GM18868 (cell line): Measurements from ENCODE around the gene RASAL1.
"Not testable (repeated sequence)": the region's sequence is repeated elsewhere in the genome, so short reads cannot be mapped to it uniquely, and the experiment has no call there.

ENCODE experiments used
- ATAC-seq: cut with Tn5 transposase; IDR thresholded peaks from one replicate; pipeline ENCODE4 v1.9.1; 2021; ENCODE audit warnings: mild to moderate bottlenecking, moderate library complexity; ENCODE audit not compliant: unreplicated experiment

The RASAL1 gene

DNA sequence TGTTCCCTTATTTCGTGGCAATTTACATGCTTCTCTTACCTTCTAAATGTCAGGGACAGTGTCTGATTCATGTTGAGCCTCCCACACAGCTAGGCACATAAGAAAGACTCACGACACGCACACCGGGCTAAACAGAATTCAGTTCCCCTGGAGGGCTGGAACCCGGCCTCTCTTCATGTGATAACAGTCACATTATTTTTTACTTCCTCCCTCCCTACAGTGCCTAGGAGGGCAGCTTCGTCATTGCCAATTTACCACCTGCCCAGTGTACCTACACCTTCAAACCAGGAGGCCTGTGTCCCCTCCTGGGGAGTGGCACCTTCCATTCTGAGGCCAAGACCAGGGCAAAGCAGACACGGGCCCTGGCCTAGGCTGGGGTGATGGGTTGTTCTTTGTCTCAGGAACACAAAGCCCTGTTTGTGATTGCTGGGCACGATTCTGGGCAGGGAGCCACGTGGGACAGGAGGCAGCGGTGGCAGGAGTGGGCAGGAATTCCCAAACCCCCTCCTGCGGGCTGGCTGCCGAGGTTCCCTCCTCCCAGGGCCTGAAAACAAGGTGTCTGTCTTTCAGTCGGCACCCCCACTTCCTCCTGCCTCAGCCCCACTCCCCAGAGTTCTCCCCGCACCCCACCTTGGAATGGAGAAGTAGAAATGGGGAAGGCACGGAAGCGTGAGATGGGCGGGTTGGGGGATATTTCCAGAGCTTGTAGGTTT is 6.8 kb upstream of the RASAL1 start:
- peak; percentile 54 for ATAC-seq

DNA sequence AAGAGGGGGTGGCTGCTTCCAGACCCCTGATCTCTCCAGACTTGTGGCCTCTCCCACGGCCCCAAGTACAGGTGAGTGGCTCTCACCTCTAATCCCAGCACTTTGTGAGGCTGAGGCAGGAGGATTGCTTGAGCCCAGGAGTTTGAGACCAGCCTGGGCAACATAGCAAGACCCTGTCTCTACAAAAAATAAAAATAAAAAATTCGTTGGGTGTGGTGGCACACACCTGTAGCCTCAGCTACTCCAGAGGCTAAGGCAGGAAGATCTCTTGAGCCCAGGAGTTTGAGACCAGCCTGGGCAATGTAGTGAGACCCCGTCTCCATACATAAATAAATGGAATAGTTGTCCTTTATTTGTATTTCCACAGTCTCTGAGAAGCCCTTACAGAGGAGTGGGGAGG is 6.2 kb upstream of the RASAL1 start:
- not testable (repeated sequence) for ATAC-seq

DNA sequence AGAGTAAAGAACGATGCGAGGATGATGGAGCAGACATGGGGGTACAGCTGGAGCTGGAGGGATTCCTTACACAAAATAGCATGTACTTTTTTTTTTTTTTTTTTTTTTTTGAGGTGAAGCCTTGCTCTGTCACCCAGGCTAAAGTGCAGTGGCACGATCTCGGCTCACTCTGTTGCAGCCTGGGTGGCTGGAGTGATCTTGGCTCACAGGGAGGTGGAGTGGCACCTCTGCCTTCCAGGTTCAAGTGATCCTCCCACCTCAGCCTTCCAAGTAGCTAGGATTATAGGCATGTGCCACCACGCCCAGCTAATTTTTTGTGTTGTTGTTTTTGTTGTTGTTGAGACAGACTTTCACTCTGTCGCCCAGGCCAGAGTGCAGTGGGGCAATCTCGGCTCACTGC is 5.1 kb upstream of the RASAL1 start:
- ATAC-seq, result no peak

DNA sequence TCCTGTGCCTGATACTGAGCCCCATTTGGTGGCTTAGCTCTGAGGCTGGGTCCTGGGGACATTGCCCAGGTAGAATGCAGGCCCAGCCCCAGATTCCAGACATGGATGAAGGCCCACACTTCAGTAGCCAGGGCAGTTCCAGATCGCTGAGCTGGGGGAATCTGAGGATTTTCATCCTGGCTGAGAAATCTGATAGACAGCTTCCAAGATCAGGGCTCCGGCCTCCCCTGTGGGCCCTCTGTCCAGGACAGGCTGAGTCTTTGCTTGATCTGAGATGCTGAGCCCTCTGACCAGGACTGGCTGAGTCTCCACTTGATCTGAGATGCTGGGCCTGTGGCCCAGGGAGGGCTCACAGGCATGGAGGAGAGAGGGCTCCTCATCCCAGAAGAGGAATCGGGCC is 3.3 kb upstream of the RASAL1 start:
- ATAC-seq, result no peak

DNA sequence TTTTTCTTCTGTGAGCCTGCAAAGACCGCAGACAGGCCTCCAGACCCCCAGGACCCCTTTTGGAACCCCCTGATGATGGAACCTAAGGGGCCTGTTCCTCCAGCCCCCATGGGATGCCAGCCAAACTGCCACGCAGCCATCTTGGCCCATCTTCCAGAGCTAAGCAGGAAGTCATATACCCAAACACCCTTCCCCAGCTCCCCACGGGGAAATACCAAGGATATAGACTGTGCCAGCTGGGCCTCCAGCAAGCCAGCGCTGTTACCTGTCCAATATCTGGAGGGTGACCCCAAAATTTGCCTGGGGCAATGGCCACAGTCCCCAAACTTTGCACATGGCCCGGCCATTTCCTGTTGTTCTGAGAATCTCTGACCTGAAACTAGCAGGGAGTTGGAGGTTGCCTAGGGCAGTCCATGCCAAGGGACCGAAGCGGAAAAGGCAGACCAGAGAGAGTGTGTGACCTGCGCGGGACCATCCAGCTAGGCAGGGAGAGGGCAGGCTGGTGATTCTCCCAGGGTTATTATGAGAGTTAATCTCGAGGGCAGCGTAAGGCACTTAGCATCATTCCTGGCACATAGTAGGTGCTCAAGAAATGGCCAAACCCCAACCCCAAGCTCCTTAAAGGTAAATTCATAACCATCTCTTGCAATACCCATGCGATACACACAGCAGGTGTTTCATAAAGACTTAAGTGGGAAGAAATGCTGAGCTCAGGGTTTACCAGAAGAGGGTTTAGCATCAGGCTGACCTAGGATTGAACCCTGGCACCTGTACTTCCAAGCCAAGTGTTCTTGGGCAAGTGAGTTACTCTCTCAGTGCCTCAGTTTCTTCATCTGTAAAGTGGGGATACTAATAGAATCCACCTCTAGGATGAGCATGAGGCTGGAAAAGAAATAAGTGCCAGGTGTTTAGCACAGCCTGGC is 2.6 kb upstream of the RASAL1 start:
- no peak for ATAC-seq

DNA sequence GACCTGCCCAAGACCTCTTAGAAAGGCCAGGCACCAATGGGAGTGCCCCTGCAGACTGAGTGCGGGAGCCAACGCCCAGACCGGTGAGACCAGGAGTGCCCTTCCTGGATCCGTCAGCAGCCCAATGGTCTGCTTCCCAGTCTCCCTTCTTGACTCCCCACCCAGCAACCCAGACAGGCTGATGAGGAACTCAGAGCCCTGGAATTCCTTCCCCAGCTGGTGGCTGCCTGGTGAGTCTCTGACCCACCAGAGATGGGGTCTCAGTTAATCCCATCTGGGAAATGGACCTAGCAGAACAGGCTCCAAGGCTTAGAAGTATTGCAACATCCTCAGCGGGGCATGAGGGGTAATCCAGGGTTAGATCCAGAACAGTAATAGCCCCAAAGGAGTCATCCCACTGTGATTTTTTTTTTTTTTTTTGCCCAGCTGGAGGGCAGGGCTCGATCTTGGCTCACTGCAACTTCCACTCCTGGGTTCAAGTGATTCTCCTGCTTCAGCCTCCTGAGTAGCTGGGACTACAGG is 1.5 kb upstream of the RASAL1 start:
- no peak for ATAC-seq

DNA sequence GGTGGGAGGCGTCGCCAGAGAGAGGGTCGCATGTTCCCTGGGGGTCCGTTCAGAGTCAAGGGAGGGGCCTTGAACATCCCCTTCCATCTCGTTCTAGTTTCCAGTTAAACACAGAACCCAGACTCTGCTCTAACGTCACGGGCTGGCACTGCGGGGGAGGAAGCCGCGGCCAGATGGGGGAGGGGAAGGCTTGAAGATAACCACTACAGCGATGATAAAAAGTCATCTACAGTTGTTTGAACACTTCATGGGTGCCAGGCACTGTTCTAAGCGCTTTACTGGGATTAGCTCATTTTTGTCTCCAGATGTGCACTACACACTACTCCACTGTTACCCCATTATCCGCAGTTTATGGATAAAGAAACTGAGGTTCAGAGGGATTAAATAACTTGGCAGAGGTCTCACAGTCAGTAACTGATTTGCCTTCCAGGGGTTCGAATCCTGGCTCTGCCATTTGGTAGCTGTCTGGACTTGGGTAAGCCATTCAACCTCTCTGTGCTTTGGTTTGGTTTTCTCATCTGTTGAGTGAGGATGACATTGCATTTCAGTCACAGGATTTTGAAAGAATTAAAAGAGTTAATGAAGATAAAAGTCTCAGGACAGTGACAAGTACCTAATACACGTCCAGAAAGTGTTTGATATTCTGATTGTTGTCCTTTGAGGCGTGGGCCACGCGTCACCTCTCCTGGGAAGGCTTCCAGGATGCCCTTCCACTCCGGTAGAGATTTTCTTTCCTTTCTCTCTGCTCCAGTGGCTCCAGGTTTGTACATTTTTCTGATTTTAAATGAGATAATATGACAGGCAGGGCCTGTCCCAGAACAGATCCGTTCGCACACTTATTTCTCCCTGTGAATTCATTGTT is 798 bp upstream of the RASAL1 start:
- ATAC-seq, result peak; percentile 27

DNA sequence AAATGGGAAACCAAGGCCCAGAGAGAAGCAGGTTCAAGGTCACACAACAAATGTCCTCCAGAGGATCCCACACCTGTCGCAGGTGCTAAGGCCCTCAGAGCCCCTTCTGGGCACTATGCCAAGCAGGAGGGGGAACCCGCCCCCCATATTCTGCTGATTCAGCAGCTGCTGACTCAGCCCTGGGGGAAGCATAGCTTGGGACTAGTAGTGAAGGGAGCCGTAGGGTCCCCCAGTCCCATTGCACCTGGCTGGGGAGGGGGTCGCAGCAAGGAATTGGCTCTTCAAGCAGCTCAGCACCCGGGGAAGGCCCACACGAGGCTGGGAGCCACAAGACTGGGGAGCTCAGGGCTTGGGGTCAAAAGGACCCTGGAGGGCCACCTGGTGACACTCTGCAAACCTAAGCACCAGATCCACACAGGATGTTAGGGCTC is 1.0 kb downstream of the RASAL1 start:
- ATAC-seq, result no peak

DNA sequence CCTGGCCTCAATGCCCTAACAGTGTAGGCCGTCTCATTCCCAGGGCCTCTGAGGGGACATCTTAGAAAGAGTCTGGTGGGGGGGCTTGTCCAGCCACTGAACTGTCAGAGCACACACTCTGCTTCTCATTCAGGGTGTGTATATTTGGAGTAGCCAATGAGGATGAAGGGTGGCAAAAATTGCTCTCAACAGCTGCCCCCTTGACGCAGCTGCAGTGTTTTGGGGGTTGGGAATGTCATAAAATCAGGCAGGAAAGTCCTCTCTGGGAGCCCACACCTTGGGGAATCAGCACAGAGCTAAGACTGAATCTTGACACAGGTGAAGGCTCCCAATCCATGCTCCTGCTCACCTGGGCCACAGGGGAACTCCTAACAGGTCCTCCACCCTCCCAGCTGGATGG is 1.5 kb downstream of the RASAL1 start:
- no peak for ATAC-seq

DNA sequence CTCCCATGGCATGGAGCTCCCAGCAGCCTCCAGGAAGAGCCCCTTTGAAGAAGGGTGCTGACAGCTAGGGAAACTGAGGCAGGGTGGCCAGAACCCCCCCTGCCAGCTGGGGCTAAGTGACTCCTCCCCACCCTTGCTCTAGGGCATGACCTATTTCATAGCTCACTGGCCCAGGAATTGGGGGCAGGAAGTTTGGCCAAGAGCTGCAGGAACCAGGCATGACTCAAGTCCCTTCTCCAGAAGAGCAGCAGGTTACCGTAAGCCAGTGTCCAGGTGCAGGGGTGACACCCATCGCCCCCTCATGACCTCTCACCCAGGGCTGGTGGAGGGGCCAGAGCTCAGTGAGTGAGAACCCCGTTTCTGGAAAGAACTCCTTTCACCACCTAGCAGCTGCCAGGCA is 1.9 kb downstream of the RASAL1 start:
- ATAC-seq, result no peak

DNA sequence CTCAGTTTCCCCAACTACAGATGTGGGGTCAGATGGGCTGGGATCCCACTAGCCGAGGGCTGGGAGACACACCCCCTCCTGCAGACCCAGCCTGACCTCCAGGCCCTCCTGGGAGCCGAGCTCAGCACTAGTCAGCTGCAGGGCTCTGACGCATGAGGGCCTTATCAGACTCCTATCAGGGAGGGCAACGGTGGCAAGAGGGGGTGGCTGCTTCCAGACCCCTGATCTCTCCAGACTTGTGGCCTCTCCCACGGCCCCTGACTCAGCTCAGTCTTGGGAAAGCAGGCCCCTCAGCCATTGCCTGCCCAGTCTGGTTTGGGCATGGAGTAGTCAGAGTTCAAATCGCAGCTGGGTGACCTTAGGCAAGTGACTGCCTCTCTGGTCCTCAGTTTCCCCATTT is 2.5 kb downstream of the RASAL1 start:
- no peak for ATAC-seq

DNA sequence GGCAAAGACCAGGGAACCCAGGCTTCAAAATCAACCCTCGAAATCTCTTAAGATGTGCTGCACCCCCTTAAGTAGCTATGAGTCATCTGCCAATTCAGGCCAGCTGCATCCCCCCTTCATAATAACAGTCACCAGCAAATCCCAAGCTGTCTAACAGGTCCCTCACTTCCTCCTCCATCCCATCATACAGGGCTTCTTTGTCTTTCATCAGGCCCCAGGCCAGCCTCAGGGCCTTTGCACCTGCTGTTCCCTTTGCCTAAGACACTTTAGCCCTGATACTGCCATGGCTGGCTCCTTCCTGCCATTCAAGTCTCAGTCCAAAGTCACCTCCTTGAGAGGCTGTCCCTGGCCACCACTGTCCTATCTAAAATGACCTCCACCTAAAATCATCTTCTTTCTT is 4.0 kb downstream of the RASAL1 start:
- no peak for ATAC-seq

DNA sequence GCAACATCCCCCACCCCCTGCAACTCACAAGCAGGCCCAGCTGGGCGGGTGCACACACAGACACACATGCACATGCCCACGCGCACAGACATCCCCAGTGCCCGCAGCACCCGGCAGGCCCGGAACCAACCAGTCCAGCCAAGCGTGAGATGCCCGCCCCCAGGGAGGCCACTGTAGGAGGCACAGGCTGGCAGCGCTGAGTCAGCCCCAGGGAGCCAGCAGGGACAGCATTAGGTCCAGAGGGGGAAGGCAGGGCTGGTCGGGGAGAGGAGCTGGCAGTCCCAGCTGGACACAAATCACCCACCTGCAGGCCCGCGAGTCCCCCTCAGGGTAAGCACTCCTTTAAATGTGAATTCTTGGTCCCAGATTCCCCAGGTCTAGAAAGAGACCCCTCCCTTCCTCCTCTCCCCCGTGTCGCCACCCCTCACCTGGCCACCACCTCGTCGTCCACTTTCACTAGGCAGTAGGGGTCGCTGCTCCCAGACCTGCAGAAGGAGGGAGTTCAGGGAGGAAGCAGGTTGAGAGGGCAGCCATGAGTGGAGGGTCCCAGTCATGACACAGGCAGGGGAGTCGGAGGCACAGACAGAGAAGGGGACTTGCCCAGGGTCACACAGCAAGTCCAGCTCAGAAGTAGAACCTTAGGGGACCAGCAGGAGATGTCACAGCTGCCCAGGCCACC is 5.0 kb downstream of the RASAL1 start:
- no peak for ATAC-seq

DNA sequence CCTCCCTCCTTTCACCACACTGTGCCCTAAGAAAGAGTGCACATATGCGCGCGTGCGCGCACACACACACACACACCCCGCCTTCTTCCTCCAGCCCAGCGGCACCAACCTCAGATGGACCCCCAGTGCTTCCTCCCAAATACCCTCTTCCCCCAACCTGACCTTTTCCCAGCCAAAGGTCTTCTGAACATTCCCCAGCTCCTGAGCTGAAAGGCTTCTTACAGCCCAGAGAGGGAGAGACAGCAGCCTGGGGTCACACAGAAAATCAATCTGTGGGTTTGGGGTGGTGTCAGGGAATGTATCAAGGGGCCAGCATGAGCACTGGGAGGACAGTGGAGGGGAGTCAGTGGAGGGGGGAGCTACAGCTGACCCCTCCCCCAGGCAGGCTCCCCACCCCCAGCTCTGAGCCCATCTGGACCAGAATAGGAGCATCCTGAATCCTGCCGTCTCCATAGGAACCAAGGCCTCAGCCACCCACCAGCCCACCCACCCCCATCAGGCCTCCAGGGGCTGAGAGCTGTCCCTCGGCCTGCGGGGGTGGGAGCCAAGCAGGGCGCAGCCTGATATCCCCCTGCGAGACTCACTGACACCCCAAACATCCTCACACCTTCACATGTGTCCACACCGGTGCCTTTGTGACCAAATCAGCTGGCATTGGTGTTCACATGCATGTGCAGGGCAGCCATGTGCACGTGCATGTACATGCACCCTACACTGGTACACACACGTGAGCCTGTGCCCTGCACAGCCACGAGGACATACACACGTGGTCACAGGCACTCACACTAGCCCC is 5.7 kb downstream of the RASAL1 start:
- no peak for ATAC-seq

DNA sequence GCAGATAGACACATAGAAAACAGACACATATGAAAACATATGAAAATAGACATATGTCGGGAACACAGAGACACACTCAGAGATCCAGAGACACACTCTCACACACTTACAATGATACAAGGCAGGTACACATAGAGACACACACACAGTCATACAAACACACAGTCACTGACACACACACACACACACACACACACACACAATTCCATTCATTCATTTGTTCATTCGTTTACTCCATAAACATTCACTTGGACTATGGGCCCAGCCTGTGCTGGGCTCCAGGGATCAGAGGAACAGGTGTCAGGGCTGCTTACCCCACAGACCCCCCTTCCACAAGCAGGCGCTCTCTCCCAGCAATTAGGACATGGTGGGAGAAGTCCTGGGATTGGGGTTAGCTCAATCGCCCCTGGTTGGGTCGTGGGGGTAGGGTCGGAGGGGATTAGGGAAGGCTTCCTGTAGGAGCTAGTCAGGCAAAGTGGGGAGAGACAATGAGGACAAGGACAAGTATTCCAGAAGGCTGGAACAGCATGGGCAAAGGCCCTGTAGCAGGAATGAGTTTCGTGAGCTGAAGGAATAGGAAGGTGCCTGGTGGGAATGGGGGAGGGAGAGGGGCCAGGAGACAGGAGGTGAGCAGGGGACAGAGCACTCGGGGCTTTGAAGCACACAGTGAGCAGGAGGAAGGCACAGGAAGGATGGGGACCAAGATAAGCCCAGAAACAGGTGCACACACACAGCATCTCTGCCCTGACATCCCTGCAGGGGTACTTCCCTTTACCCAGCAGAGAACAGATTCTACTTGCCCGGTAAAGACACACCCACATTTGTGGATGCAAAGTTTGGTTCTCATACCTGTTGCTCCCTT is 6.5 kb downstream of the RASAL1 start:
- no peak for ATAC-seq

DNA sequence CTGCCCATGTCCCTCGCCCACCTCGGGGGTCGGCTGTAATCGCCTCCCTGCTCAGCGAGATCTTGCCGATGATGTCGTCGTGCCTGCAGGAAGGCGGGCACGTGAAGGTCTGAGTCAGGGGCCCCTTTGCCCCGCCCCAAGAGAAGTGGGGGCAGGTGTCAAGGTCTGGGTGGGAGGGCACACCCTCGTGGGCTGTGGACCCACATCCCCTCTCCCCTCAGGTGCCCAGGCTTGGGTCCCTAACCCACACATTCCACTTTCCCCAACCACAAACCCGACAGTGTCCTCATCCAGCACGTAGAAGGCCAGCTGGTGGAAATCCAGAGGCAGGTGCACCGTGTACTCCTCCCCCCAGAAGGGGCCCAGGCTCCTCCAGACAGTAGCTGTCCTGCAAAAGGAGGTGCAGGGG is 7.8 kb downstream of the RASAL1 start:
- ATAC-seq, result no peak

DNA sequence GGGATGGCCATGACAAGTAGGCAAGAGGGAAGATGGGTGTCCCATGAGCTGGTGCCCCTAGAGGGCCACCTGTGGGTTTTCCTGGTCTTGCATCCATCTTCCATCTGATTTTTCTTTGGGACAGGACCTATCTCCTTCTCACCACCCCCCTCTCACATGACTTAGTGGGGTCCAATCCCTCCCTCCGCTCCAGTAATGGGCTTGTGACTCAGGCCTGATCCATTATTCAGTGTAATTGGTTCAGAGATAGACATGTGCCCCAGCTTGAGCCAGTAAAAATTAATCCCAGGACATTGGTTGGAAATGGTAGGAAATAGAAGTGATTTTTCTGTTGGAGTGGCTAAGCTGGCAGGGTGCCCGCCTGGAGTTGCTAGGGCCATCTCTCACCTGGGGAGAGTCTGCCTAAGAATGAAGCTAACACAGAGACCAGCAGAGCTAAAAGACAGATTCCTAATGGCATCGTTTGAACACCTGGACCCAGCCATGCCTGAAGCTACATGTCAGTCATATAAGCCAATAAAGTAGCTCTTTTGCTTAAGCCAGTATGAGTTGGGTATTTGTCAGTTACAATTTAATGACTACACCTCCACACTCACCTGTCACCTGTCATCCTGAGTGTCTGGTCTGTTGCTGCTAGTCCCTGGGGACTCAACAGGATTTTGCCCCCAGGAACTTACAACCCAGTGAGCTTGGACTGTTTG is 14.7 kb downstream of the RASAL1 start:
- no peak for ATAC-seq

DNA sequence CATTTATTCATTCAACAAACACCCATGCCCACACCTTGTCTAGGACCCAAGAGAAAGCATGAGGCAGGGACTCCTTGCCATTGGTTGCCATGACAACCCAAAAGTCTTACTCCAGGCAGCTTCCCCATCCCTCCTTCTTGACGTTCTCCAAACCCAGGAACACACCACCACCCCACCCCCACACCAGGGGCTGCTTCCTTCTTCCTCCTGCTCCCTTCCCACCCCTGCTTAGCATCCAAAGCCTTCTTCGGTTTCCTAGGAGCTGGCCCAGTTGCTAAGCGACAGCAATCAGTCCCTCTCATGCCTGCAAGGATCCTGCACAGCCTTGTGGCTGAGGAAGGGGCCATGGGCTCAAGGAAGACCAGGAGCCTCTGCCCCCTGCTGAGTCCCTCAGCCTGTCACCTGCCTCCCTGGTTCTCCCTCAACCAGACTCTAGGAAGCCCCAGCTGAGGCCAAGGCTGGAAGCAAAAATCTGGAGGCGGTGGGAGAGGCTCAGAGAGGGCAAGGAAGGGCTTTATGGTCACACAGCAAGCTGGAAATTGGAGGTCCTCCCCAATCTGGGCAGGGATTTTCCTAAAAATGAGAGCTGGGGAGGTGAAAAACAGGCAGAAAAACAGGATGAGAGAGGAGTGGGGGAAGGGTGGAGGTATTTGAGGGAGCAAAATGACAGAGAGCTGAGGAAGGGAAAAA is 15.4 kb downstream of the RASAL1 start:
- ATAC-seq, result no peak
